Activated effector memory CD4-positive, alpha-beta T cell treated with Interleukin-2 at 50 U/mL for 16 hours (primary cell): ENCODE data around the gene TMEM107.
A peak's percentile ranks its signal among the peaks of the same experiment; 100 is the strongest.
"Not testable (repeated sequence)": the region's sequence is repeated elsewhere in the genome, so short reads cannot be mapped to it uniquely, and the experiment has no call there.

Source experiments
- DNase-seq: peaks from one replicate; pipeline ENCODE4 v3.0.0-alpha.2; 2020

TMEM107 gene

DNA sequence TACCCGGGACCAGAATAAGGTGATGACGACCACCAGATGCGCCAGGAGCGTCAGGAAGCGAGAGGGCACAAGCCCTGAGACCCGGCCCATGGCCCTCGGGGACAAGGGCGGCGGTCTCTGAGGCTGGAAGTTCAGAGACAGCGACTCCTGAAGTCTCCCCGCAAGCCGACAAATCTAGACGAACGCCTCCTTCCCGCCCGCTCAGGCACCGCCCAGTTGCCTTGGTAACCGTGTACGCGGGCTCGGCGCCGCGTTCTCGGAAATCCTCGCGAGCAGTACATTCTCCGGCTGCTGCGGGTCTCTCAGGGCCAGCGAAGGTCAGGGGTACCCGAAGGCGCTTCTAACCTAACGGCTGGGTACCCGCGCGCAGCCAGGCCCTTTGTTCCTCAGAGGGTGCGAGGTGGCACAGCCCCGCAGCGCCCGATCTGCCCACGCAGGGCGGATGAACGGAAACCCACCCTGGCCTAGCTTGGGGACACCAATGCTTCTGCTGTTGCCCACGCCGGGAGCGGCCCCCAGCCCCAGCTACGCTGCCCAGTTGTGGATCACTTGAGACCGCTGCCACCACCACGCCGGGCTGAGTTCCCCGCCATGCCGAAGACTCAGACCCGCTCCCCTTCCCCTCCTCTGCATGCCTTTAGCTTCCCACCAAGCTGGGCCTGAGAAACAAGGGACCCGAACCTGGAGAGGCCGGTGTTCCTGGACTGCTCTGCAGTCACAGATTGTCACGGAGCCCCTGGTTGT, at the start of gene TMEM107:
Gene TMEM107, minus strand, starts transcription at position 184 of the 744 bp plus-strand sequence. Its CDS starts 94 bp downstream, at position 90.
- DNase-seq, result peak; percentile 81

DNA sequence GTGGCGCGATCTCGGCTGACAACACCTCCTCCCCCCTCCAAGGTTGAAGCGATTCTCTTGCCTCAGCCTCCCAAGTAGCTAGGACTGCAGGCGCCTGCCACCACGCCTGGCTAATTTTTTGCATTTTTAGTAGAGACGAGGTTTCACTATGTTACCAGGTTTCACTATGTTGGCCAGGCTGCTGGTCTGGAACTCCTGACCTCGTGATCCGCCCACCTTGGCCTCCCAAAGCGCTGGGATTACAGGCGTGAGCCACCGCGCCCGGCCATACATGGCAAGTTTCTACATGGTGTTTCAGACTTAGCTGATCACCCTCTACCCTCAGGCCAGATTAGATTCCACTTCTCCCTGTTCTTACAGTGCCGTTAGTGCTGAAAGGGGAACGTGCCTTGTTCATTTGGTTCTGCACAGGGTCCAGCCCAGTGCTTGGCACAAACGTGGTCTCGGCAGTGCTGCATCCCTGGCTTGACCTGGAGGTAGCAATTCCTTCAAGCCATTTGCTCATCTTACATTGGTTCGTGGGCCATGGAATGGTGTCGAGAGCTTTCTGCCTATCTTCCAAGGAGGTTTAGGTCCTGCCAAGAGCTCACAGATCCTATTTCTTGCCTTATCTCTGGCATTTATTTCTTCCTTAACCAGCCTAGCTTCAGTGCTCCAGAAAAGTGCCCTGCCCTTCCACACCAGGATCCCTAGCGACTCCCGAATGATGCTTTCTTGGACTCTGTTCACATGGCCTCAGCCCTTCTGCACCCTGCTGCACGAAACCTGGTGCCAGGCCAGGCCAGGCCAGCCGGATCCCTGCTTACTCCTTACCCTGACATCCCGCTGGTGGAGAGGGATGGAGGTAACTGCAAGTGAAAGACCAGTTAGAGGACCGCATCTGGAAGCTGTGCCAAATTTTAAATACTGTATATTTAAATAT, 49.0 kb upstream of the TMEM107 start:
- no peak for DNase-seq

DNA sequence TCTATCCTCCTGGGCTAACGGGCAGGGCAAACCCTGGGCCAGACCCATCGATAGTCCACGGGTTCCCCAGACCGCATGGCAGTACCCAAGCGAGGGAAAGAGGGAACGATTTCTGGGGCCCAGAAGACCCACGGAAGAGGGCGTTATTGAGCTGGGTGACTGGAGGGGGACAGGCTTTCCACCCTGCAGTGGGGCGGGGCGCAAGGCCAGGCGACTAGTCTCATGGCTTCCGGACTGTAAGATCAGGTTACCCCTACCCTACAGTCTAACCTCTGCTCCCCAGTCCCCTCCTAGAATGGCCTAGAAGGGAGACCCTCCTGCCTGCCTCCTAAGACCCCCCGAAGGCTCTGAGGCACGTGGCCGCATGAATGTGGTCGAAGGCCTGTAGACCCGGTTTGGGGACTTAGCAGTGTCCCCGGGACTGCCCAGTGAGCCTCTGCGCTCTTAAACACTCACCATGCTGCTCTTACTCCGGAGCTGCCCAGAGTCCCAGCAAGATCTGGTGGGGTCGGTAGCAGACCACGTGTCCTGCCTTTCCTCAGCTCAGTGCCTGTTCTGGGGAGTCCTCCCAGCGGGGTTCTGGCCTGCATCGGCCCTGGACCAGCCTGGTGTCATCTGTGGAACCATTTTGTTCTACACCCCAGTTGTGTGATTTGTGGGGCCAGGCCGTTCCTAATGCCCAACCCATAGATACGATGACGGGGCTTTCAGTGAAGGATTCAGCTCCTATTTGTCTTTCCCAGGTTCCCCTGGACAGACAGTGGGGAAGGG, 47.4 kb upstream of the TMEM107 start:
- DNase-seq, result no peak

DNA sequence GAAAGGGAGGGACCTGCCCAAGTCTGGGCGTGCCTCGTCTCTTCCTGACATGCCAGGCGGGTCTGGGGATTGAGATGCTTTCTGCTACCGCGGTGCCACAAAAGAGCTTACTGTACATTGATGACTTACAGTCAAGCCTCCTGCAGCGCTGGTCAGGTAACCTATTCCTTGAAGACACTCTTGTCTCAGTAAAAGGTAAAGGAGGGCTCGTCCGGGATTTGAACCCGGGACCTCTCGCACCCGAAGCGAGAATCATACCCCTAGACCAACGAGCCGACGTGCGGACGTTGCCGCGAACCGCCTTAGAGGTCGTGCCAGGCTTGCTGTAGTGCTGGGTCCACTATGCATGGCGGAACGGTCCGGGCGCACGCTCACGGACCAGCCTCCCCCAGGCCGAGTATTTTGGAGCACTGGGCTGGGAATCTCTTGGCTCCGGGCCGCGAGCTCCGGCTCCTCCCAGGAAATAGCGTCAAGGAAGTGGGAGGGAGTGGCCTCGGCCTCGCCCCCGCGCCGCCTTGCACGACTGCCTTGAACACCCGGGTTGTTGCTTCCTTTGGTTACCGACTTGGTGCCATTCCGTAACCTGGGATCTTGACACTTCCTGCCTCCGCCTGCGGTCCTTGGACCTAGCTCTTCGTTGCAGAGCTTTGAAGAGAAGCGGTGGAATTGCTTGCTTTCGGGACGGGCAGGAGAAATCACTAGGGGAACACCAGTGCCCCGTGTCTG, 46.6 kb upstream of the TMEM107 start:
- DNase-seq, result peak; percentile 82

DNA sequence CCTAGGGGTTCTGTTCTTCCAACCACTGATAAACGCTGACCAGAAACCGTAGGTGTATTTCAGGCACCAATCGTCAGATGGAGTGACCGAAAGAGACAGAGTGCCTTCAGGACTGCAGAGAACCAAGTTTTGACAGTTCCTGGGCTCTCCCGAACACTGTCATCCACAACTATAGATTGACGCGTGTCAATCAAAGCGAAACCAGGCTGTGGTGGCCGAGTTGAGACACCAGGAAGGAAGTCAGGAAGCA, 46.1 kb upstream of the TMEM107 start:
- DNase-seq, result peak; percentile 64

DNA sequence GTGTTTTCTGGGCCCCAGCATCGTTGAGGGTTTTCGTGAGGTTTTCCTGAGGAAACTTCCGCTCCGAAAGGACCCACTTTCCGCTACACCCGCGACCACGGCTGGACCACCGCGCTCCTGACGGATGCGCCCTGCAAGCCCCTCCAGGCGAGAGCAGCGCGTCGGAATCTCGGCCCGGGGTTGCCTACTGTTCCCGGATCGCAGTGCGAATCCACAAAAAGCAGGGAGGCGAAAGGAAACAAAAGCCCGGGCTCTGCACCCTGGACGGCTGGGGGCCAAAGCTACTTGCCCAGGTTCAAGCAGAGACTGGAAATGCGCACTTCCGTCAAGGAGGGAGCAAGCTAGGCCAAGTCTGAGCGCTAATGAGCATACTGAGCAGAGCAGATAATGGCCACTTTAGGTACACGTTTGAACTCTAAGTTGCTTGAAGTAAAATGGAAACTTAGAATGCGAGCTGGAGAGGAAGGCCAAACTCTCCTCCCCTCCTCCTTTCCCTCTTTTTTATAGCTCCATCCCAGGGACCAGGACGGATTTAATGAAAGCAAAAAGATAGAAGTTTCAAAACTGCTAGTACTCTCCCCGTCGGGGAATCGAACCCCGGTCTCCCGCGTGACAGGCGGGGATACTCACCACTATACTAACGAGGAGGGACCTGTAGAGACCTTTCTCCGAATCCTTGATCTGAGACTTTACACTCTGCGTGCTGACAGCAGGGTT, 45.6 kb upstream of the TMEM107 start:
- DNase-seq, result peak; percentile 79

DNA sequence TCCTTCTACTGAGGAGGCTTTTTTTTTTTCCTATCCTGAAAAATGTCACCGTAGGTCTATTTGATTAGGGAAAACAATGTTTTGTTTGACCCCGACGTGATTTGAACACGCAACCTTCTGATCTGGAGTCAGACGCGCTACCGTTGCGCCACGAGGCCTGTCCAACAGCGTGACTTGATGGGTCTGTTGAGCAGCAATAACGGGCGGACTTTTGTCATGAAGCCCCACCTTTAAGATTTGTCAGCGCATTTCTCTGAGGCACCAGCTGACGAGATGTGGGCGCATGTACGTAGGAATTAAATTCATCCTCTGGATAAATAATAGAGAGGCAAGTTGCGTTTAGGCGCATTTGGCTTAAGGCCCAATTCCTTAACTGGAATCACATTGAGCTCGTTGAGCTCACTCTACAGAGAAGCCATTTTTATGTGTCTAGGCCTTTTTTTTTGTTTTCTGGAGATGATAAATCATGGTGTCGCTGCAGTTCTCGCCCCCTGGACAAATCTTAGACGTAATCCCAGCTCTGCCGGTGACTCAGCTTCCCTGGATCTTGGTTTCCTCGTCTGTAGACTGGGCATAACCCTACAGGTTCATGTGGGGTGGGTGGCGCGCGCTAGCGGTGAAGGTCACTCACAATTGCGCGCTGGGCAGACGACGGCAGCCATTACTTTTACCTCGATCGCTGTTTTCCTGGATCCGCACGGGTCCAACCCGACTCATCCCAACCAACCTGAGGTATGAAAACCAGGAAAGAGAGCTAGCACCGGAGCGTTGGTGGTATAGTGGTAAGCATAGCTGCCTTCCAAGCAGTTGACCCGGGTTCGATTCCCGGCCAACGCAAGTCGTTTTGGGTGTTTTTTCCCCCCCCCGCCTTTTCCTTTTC, 44.8 kb upstream of the TMEM107 start:
- DNase-seq, result peak; percentile 70

DNA sequence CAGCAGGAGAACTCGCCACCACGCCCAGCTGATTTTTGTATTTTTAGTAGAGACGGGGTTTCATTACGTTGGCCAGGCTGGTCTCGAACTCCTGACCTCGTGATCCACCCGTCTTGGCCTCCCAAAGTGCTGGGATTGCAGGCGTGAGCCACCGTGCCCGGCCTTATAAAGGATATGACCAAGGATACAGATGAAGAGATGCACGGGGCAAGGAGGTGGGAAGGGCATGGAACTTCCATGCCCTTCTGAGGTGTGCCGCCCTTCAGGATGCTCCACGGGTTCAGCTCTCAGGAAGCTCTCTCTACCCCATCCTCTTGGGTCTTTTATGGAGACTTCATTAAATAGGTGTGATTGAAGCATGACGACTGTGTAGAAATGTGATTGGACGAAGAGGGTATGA, 37.8 kb upstream of the TMEM107 start:
- DNase-seq, result not testable (repeated sequence)

DNA sequence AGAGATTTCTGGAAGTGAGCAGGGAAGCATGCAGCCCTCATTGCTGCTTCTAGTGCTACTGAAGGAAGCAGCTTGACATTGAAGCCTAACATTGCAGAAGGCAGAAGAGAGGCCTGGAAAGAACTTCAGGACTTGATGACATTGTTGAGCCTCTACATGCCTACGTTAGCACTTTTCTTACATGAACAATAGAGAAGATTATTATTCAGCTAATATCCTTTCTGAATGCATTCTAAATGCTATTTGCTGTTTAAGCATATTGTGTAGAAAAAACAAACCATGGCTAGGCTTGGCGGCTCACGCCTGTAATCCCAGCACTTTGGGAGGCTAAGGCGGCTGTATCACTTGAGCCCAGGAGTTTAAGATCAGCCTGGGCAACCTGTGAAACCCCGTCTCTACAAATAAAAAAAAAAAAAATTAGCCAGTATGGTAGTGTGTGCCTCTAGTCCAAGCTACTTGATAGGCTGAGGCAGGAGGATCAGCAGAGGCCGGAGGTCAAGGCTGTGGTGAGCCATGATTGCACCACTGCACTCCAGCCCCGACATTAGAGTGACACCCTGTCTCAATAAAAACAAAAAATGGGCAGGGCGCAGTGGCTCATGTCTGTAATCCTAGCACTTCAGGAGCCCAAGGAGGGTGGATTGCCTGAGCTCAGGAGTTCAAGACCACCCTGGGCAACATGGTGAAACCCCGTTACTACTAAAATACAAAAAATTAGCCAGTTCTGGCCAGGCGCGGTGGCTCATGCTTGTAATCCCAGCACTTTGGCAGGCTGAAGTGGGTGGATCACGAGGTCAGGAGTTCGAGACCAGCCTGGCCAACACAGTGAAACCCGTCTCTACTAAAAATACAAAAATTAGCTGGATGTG, 36.4 kb upstream of the TMEM107 start:
- DNase-seq, result no peak

DNA sequence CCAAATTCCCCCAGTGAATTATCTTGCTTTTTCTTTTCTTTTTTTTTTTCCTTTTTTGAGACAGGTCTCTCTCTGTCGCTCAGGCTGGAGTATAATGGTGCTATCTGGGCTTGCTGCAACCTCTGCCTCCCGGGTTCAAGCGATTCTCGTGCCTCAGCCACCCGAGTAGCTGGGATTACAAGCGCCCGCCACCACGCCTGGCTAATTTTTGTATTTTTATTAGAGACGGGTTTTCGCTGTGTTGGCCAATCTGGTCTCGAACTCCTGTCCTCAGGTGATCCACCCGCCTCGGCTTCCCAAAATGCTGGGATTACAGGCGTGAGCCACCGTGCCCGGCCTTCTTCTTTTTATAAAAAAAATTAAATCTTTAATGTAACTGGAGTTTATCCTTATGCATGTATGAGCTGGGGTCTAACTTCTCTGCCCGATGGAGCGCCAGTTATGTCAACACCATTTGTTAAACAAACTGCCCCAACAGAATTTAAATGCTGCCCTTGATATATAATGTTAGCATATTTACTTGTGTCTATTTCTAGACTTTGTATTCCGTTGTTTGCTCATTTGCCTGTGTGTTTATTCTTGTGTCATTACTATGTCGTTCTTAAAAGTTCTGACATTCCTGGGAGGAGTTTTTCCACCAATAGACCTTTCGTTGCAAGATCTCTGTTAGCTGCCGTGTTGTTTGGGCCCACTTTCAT, 34.7 kb upstream of the TMEM107 start:
- no peak for DNase-seq

DNA sequence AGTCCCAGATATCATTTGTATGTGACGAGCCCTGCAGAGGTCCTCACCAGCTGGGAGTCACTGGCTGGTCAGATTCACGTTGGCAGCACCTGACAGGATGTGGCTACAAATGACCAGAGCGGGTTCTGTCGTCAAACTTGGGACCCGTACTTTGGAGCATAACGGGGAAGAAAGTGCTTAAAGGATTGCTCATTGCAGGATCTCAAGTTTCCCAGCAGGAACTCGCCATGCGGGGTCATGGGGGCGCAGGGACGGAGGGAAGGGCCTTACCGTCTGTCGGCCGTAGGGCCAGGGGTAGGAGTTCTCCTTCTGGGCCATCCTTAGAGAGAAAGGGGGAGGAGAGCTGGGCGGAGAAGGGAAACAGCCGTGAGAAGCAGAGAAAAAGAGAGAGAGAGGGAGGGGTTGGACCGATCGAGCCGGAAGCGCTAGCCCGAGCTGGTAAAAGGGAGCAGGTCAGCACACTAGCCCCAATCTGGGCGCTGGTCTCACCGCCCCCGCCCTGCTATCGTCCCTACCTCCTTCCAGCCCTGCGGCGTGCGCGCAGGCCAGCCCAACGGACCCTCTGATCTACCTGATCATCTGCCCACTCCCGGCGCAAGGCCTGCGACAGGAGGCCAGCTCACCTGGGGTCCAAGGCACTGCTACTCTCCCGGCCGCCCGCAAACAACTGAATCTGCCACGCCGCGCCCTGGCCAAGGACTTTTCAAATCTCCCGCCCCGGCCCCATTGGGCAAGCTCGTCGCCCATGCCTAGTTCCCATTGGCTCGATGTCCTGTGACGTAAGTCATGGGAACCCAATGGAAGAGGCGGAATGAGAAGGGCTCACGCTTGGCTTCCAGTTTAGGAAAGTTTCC, 34.0 kb upstream of the TMEM107 start, which contains the start of gene AURKB:
Gene AURKB, minus strand, starts transcription at position 669 of the 854 bp plus-strand sequence. Its CDS starts 351 bp downstream, at position 318.
- DNase-seq, result peak; percentile 84

DNA sequence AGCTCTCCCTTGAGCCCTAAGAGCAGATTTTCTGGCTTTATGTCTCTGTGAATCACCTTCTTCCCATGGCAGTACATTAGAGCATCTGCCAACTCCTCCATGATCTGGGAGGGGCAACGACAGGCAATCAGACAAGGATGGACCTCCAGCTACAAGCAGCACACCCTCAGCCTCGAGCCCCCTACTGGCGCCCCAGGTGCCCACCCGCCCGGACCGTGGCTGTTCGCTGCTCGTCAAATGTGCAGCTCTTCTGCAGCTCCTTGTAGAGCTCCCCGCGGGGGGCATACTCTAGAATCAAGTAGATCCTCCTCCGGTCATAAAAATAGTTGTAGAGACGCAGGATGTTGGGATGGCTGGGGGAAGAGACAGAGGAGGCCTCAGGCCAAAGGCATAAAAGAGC, 30.4 kb upstream of the TMEM107 start:
- no peak for DNase-seq

DNA sequence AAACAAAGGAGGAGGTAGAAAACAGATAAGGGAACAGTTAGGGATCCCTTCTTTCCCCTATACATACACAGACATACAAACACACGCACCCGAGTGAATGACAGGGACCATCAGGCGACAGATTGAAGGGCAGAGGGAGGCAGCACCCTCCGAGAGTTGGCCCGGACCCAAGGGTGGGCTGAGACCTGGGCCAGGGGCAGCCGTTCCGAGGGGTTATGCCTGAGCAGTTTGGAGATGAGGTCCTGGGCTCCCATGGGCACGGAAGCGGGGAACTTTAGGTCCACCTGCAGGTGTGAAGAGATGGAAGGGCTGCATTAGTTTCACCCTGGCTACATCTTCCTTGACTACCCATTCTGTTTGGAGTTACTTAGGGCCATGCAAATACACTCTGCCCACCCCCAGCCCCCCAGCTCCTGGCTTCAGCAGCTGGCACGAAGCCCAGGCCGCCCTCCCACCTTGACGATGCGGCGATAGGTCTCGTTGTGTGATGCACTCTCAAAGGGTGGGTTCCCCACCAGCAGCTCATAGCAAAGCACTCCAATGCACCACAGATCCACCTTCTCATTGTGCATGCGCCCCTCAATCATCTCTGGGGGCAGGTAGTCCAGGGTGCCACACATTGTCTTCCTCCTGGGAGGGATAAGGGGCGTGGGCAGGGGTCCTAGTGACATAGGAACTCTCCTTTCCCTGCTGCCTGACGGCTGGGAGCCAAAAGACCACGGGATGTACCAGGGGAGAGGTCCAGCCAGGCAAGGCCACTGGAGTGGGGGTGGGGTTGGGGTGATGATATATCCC, 28.8 kb upstream of the TMEM107 start:
- DNase-seq, result no peak

DNA sequence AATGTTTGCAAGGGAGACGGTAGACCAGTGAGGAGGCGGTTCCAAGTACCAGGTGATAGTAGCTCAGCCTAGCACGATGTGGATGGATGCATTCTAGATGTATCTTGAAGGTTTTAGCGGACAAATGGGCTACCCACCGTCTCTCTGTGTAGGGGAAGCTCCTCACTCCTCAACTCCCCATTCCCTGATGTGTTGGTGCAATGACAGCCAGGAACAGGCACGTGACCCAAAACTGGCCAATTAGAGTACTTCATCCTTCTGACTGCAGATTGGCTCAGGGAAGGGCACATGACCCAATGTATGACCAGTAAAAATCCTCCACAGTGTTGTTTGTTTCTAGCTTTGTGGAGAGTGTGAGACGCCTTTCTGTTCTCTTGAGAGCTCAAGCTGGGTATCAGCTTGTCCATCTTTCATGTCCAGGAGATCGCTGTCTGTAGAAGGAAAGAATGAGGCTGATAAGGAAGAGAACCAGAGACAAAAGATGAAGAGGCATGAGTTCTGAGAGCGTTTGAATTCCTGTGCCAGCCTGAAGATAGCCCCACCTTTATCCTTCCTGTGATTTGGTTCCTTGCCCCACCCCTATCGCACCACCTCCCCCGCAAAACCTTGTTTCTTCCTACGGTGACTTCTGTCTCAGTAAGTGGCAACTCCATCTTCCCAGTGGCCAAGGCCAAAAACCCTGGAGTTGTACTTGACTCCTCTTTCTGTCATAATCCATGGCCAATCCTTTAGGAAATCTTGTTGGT, 16.1 kb upstream of the TMEM107 start:
- peak; percentile 30 for DNase-seq

DNA sequence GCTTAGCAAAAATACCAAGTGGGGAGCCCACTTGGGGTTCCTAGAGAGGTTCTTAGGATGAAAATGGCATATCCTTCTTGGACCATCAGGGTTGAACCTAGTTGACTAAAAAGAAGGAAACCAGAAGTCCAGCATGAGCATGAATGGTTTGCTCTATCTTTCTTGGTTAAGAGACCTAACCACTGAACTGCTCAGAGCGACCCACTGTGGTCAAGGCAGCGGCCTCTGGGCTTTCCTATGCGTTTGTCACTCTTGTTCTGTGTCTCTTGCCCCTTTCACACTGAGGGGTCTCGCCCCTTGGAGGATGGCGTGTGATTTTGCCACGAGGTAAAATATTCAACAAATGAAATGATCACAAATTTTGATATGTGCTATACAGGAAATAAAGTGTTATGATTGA, 14.3 kb upstream of the TMEM107 start:
- DNase-seq, result no peak

DNA sequence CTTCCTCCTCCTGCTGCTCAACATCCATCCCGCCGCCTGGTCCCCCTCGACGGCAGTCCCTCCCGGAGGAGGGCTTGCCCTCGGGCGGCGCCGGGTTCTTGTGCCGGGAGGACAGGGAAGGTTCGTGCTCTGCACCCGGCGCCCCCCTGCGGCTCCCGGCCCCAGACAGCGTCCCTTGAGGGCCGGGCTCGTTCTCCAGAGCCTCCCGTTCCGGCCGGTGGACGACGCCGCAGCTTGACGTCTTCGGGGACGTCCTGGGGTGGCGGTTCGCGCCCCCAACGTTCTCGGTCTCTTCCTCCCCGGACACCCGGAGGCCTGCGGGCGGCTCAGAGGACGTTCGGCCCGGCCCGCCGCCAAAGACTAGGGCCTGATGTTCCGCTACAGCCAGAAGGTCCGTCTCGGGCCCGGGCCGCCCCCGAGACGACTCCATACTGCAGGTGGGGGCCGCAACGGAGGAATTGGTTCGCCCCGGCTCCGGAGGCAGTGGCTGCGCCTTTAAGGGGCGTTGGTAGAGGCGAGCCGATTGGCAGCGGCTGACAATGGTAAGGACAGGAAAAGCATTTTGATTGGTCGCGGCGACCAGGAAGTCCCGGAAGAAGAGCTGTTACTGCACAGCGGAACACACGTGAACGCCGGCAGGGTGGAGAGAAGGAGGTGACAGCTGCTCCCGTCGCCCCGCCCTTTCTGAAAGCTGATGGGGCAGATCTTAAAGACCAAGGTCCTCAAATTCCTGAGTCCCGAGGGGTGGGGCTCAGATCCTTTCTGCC, 13.7 kb upstream of the TMEM107 start, which contains the start of gene BORCS6:
Gene BORCS6, minus strand, starts transcription at position 470 of the 767 bp plus-strand sequence. Its CDS starts 40 bp downstream, at position 430.
- peak; percentile 90 for DNase-seq
